ENCODE data around the gene OR52E4.

The OR52E4 gene

DNA sequence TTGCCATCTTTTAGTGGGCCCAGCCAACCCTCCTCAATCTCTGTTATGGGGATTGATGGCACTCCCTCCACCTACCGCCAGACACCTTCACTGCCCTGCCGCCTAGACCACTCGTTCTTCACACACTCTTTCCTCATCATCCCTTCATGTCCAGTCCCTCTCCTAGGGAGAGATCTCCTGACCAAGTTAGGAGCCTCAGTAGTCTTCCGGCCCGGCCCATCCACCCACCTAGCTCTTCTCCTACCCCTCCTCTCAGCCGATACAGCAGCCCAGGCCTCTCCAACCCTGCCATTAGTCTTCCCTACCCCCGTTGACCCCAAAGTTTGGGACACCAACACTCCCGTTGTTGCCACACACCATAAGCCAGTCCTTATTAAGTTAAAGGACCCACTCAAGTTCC, 50.6 kb downstream of the OR52E4 start:
- TF ChIP-seq, protein P1, sequence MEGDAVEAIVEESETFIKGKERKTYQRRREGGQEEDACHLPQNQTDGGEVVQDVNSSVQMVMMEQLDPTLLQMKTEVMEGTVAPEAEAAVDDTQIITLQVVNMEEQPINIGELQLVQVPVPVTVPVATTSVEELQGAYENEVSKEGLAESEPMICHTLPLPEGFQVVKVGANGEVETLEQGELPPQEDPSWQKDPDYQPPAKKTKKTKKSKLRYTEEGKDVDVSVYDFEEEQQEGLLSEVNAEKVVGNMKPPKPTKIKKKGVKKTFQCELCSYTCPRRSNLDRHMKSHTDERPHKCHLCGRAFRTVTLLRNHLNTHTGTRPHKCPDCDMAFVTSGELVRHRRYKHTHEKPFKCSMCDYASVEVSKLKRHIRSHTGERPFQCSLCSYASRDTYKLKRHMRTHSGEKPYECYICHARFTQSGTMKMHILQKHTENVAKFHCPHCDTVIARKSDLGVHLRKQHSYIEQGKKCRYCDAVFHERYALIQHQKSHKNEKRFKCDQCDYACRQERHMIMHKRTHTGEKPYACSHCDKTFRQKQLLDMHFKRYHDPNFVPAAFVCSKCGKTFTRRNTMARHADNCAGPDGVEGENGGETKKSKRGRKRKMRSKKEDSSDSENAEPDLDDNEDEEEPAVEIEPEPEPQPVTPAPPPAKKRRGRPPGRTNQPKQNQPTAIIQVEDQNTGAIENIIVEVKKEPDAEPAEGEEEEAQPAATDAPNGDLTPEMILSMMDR (IDR thresholded peaks at IDR 0.05; ENCODE audit: control insufficient read depth, insufficient read depth, low read depth, low read length, missing control alignments): no peak
- no peak for DNase-seq (ENCODE audit: low read depth)
- H3K4me3 ChIP-seq (ENCODE audit: control insufficient read depth, low read depth, low read length): no peak overlapping the region

DNA sequence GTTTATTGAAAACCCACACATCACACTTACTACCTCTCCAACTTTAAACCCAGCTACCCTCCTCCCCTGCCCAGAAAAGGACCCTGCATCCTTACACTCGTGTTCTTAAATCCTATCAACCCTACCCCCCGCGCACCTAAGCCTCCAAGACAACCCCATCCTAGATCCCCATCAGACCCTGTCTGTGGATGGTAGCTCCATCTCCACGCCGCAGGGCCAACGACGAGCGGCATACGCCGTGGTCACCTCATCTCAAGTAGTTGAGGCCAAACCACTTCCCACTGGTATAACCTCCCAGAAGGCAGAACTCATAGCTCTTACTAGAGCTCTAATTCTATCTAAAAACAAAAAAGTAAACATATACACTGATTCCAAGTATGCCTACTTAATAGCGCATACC, 52.2 kb downstream of the OR52E4 start:
- no peak for DNase-seq (ENCODE audit: low read depth)
- TF ChIP-seq, protein P1 (IDR thresholded peaks at IDR 0.05; ENCODE audit: control insufficient read depth, insufficient read depth, low read depth, low read length, missing control alignments): no peak
- no peak overlapping the region for H3K4me3 ChIP-seq (ENCODE audit: control insufficient read depth, low read depth, low read length)

DNA sequence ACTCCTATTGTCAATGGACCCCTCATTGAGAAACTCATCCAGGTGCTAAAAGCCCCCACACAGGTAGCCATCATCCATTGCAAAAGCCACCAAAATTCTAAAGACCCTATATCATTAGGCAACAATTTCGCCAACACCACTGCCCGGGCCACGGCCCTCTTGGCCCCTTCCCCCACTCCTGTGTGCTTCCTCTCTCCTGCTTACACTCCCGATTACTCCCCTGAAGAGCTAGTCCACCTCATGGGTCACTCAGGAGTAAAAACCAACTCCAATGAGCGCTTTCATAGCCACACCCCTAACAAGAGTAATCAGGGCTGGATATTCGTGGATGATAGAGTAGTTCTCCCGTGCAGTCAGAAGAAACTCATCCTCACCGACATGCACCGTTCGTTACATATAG, 52.7 kb downstream of the OR52E4 start:
- TF ChIP-seq, protein P1 (IDR thresholded peaks at IDR 0.05; ENCODE audit: control insufficient read depth, insufficient read depth, low read depth, low read length, missing control alignments): no peak
- H3K4me3 ChIP-seq (ENCODE audit: control insufficient read depth, low read depth, low read length): no peak overlapping the region

More for the DNA sequence above, 52.7 kb downstream of the OR52E4 start:
- no peak for DNase-seq (ENCODE audit: low read depth)
